ENCODE data around the gene CSMD2. TPM values are rescaled to one million over a fixed set of nuclear protein-coding genes. Genes with fewer than 3 reads are reported as not detected.
"Not testable (repeated sequence)": the region's sequence is repeated elsewhere in the genome, so short reads cannot be mapped to it uniquely, and the experiment has no call there.

CSMD2 gene
- total RNA-seq, 4 donors from 2014 or later = 8.6 TPM; not detected in 3

DNA sequence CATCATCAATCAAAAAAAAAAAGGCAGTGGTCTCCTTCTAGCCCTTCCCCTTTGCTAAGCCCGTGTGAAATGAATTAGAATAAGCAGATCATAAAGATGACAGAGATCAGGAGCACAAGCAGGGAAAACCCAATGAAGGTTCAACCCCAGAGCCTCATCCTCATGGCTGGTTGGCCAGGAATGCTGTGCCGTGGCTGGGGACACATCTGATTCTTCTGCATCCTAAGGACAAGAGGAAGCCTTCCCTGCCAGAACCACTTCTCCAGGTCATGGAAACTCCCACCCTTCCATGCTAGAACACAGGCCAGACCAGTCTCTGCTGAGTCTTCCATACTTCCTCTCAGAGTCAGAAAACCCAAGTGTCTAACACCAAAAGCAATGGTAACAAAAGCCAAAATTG lies 81.1 kb downstream of the CSMD2 start:
- intact Hi-C loops (cut with DNase I; ENCODE audit: low total_unique reads) = no loop called here
- H3K36me3 ChIP-seq = no peaks in the 10 kb centered on the region
- H3K4me1 ChIP-seq = no peaks in the 10 kb centered on the region
- no peak for DNase-seq
- TF ChIP-seq, protein P1, sequence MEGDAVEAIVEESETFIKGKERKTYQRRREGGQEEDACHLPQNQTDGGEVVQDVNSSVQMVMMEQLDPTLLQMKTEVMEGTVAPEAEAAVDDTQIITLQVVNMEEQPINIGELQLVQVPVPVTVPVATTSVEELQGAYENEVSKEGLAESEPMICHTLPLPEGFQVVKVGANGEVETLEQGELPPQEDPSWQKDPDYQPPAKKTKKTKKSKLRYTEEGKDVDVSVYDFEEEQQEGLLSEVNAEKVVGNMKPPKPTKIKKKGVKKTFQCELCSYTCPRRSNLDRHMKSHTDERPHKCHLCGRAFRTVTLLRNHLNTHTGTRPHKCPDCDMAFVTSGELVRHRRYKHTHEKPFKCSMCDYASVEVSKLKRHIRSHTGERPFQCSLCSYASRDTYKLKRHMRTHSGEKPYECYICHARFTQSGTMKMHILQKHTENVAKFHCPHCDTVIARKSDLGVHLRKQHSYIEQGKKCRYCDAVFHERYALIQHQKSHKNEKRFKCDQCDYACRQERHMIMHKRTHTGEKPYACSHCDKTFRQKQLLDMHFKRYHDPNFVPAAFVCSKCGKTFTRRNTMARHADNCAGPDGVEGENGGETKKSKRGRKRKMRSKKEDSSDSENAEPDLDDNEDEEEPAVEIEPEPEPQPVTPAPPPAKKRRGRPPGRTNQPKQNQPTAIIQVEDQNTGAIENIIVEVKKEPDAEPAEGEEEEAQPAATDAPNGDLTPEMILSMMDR (IDR thresholded peaks at IDR 0.05) = no peak
- TF ChIP-seq POLR2A (IDR thresholded peaks at IDR 0.05) = no peak
- H3K4me3 ChIP-seq = no peak overlapping the region
- no peaks in the 10 kb centered on the region for H3K9me3 ChIP-seq
- no peak overlapping the region for H3K27ac ChIP-seq
- no peaks in the 10 kb centered on the region for H3K27me3 ChIP-seq

DNA sequence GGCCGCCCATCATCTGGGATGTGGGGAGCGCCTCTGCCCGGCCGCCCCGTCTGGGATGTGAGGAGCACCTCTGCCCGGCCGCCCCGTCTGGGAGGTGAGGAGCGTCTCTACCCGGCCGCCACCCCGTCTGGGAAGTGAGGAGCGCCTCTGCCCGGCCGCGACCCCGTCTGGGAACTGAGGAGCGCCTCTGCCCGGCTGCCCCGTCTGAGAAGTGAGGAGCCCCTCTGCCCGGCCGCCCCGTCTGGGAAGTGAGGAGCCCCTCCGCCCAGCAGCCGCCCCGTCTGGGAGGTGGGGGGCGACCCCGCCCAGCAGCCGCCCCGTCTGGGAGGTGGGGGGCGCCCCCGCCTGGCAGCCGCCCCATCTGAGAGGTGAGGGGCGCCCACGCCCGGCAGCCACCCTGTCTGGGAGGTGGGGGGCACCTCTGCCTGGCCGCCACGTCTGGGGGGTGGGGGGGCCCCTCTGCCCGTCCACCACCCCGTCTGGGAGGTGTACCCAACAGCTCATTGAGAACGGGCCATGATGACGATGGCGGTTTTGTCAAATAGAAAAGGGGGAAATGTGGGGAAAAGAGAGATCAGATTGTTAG lies 82.9 kb downstream of the CSMD2 start:
- H3K36me3 ChIP-seq; intact Hi-C loops (cut with DNase I; ENCODE audit: low total_unique reads); DNase-seq: not testable (repeated sequence)

DNA sequence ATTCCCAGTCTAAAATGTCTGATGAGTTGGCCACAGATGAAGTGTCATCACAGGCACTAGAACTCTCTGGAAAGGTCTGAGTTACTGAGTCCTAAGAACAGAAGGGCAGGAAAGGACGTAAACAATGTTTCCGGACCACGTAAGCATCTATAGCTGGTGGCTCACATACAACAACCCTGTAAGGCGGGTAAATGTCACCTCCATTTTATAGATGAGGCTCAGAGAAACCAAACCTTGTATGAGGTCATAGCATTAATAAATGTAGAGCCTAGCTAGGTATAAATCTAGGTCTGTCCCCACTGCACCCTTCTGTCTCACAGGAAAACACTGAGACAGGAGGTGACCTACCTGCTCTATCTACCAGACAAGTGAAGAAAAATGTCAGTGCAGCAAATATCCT lies 86.6 kb downstream of the CSMD2 start:
- intact Hi-C loops (cut with DNase I; ENCODE audit: low total_unique reads) = no loop called here
- no peak for DNase-seq
- H3K27ac ChIP-seq = no peak overlapping the region
- TF ChIP-seq, protein P1 (IDR thresholded peaks at IDR 0.05) = no peak
- no peak for TF ChIP-seq POLR2A (IDR thresholded peaks at IDR 0.05)
- no peaks in the 10 kb centered on the region for H3K9me3 ChIP-seq
- H3K27me3 ChIP-seq = no peaks in the 10 kb centered on the region
- H3K4me1 ChIP-seq = no peaks in the 10 kb centered on the region
- H3K36me3 ChIP-seq = no peaks in the 10 kb centered on the region
- H3K4me3 ChIP-seq = no peak overlapping the region

More for the DNA sequence above, 82.9 kb downstream of the CSMD2 start:
- H3K4me1 ChIP-seq, H3K27ac ChIP-seq, H3K4me3 ChIP-seq, H3K27me3 ChIP-seq, H3K9me3 ChIP-seq: not testable (repeated sequence)

DNA sequence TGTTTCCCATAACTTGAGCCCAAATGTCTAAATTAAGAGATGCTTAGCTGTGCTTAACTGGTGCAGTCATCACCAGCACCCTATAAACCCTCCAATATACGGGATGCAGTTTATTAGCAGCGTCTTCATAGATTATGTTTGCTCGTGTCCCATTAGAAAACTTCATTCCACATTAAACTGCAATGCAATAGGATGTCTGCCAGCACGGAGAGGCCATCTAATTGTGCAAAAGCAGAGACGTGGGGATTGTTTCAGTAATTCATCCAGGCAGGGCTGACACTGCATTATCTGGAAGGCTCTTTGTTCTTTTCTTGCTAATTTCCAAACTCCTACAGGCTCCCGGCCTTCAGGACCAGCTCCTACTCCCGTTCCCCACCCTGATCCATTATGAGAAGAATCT lies 89.5 kb downstream of the CSMD2 start:
- H3K36me3 ChIP-seq = no peaks in the 10 kb centered on the region

DNA sequence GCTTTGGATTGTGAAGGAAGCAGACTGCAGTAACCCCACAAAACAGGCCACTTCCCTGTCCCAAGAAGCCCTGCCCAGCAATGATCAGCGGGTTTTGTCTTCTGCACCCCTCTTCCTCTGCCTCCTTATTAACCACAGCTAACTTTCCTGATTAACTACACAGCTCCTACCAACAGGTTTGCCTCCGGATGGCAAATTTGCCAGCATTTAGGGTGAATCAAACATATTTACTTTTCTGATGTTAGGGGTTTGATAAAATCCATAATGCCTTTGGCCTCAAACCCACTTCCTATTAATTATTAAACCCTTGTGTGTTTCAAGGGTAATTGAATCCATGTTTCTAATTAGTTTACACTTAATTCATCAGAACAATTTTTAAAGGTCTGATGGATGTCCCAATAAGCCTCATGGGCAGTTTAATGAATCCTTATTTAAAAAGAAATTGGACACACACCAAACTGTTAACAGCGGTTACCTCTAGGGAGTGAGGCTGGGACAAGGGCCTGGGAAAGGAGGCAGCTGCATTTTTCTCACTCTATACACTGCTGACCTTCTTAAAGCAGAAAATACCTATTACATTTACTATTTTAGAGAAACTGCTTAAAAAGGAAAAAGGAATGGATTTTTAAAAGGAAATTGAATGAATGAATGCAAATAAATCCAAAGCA lies 91.9 kb downstream of the CSMD2 start:
- H3K9me3 ChIP-seq = no peaks in the 10 kb centered on the region
- intact Hi-C loops (cut with DNase I; ENCODE audit: low total_unique reads) = no loop called here
- no peak overlapping the region for H3K27ac ChIP-seq
- no peaks in the 10 kb centered on the region for H3K27me3 ChIP-seq
- no peaks in the 10 kb centered on the region for H3K4me1 ChIP-seq
- no peak for DNase-seq
- no peaks in the 10 kb centered on the region for H3K36me3 ChIP-seq
- no peak for TF ChIP-seq POLR2A (IDR thresholded peaks at IDR 0.05)
- TF ChIP-seq, protein P1 (IDR thresholded peaks at IDR 0.05) = no peak
- no peak overlapping the region for H3K4me3 ChIP-seq

More for the DNA sequence above, 89.5 kb downstream of the CSMD2 start:
- intact Hi-C loops (cut with DNase I; ENCODE audit: low total_unique reads) = no loop called here
- Histone ChIP-seq H3K27ac (no peak overlapping the region), H3K4me3 (no peak overlapping the region), H3K9me3 (no peaks in the 10 kb centered on the region), H3K4me1 (no peaks in the 10 kb centered on the region), H3K27me3 (no peaks in the 10 kb centered on the region)
- no peak for DNase-seq
- TF ChIP-seq, protein P1 (IDR thresholded peaks at IDR 0.05) = no peak
- TF ChIP-seq POLR2A (IDR thresholded peaks at IDR 0.05) = no peak
